Endometrium (tissue), 2 donors: ENCODE measurements around the gene FTSJ1.

Experiments
- FAIRE-seq: peaks from 2 replicates; lab custom pipeline; 2012; peaks lifted over from hg19 to GRCh38; lab: Jason Lieb, UNC
- donor health status: control.
- donor health status: control.

FTSJ1 gene

DNA sequence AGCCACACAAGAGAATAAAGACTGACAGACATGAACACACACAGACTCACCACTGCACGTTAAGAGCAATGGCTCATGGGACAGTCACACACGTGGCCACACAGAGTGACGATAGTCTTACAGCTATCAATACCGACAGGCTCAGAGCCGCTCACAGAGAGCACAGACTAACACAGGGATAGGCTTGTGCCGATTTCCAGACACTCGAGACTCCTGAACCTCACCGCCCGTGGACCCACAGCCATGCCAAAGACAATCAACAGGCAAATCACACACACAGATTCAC is 5.2 kb upstream of the FTSJ1 start:
- no peak for FAIRE-seq

DNA sequence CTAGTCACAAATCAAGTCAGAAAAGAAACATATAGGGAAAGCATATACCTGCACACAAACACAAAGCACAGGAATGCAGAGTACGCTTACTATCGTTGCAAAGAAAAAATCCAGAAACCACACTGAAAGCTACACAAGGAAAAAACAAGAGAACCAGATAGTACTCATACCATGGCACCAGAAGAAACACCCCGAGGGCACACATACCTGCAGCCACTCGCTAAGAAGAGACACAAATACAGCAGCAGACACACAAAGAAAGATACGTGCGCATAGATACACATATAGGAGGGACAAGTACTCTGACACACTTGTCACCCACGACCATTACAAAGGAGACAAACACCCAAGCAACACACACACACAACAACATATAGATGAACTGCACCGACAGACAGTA is 4.5 kb upstream of the FTSJ1 start:
- no peak for FAIRE-seq

DNA sequence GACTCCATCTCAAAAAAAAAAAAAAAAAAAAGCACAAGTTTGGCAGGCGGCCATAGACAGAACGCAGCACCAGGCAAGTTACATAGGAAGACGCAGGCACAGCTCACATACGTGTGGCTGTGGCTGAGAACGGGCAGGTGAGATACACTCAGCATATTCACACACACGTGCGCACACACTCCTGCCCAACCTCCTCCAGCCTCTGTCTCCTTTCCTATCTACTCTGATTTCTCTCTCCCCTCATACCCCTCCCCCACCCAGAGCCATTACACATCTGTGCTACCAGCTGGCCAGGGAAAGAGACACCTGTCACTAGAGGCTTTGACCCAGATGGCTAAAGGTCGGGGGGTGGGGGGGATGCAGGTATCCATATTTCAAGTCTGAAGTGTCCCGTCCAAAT is 3.8 kb upstream of the FTSJ1 start:
- FAIRE-seq: no peak

DNA sequence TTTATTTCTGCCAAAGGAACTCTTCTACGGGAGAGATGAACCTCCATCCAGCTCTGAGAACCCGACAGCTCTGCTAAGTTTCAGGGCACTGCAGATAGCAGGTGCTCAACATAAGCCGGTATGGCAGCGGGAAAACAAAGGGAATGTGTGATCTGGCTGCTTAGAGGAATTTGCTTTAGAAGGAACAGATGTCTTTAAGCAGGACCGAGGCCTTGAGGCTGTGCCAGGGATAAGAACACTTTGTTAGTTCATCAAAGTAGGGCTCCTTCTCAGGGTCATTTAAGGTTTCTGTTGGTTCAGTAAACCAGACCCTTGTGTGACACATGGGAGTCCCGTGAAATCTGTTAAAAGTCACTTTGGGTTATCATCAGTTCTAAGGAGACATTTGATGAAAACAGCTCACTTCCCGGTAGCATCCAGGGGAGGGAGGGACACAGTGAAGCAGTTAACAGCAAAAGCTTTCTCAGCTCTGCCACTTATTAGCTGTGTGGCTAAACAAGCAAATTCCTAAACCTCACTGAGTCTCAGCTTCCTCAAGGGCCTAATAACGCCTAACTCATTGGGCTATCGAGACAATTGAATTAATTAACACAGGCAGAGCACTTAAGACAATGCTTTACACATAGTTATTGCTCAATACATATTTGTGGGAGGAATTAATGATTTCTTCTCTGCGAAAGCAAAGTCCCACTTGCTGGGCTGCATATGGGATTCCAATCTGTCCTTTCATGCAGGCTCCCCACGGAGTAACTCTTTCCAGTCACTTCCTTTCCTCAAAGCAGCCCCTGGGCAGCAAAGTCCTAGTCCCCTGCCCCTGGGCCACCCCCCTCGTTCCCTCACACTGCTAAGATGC is 2.9 kb upstream of the FTSJ1 start:
- no peak for FAIRE-seq

DNA sequence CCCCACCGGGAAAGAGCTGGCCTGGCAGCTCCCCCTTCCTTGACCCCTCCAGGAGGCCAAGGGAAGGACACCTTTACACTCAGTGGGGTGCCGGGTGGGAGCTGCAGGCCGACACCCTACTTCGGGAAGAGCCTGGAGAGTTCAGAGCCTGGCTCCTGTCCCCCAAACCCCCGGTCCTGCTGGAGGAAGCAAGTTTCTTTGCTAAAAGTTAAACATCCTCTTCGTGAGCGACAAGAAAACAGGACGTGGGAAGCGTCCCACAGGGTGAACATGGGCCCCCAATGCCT is 2.4 kb upstream of the FTSJ1 start:
- FAIRE-seq: no peak

DNA sequence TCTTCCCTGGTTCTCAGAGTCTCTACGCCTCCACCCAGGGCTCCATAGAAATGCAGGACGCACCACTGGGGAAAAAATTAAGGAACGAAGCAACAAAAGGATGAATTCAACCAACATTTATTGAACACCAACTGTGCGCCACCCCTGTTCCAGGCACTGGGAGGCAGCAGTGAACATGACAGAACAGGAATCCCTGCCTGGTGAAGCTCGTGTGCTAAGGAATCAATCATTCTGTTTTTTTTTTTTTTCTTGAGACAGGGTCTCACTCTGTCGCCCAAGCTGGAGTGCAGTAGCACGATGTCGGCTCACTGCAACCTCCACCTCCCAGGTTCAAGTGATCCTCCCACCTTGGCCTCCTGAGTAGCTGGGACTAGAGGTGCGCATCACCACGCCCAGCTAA is 1.9 kb upstream of the FTSJ1 start:
- no peak for FAIRE-seq

DNA sequence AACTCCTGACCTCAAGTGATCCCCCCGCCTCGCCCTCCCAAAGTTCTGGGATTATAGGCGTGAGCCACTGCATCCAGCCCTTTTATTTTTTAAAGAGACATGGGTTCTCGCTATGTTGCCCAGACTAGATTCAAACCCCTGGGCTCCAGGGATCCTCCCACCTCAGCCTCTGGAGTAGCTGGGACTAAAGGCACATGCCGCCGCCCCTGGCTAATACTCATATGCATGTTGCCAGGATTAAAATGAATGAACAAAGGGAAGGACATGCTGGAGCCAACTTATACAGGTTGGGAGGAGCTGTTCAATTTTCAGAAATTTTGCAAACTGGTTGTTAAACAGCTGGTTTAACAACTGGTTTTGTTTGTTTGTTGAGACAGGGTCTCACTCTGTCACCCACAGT is 1.4 kb upstream of the FTSJ1 start:
- FAIRE-seq: no peak

DNA sequence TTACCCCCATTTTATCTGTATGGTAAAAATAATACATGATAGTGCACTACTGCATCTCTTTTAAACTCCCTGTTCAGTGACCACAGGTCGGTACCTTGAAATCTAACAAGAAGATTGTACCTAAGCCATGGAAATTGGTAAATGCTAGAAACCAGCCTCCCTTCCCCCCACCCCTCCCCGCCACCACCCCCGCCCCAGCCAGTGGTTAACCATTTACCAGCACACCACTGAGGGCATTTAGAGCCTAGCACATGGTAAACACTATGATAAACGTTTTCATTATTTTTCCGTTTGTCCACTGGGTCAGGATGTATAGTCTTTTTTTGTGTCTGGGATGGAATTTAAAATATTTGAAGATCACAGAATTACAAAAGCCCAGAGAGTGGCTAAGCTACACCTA is 703 bp upstream of the FTSJ1 start:
- no peak for FAIRE-seq

DNA sequence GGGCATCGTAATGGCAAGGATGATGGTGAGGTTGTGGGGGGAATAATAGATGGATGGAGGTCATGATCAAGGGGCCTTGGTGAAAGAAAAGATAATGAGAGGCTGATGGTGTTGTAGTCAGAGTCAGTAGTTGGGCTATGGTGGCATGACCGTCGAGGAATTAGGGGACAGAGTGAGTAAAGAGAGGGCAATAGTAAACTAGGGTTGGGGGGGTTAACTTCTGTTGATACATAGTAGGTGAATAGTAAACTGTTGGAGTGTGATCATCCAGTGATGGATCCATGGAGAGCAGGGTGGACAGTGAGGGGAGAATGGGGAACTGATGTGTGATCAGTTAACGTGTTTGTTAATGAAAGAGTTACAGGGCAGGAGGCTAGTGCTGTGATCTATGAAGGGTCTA is 920 bp downstream of the FTSJ1 start:
- no peak for FAIRE-seq

DNA sequence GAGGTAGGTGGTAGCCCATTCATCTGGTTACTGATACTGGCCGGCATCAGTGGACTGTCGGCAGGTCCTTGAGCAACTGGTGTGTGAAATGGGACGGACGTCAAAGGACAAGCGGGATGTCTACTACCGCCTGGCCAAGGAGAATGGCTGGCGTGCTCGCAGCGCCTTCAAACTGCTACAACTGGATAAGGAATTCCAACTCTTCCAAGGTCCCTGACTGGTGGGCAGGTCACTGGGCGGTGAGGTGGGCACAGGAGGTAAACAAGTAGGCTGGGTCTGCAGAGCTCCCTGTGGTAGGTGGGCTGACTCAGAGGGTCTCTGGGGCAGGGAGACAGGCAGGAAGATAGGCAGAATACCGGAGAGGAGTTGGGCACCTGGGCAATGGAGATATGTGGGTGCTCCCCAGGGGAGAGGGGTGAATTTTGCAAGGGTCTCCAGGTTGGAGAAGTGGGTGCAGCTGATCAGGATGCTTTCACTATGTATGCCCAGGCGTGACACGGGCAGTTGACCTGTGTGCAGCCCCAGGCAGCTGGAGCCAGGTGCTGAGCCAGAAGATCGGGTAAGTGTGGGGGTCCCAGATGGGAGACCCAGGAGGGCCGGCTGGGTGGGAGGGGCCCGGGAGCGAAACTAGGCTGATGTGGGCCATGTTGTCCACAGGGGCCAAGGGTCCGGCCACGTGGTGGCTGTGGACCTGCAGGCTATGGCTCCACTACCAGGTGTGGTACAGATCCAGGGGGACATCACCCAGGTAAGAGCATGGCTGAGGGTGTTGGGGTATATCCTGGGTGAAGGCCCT is 2.2 kb downstream of the FTSJ1 start:
- FAIRE-seq: no peak

DNA sequence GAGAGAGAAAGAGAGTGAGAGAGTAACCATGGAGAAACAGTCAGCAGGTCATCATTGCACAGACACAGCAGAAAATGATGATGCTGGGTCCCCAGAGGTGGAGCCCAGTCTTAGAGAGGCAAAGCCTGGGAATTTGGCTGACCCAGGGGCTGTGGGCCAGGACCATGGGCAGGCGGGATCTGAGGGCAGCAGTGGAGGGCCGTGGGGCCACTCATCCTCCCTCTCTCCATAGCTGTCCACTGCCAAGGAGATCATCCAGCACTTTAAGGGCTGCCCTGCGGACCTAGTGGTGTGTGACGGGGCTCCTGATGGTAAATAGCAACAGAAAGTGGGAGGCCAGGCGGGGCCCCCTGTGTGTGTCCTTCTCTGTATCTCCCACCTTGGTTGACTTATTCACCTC is 2.8 kb downstream of the FTSJ1 start:
- FAIRE-seq: no peak

DNA sequence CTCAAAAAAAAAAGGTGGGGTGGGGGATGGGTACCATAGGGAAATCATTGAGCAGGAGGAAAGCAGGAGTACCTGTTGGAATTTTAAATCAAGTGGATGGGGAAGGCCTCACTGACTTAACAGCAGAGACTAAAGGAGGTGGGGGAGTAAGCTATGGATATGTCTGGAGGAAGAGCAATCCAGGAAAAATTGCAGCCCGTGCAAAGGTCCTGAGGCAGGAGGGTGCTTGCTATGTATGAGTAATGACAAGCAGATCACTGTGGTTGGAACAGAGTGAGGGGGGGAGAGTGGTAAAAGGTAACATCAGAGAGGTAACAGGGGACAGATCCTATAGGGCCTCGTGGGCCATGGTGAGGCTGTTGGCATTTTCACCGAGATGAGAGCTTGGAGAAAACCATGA is 4.1 kb downstream of the FTSJ1 start:
- no peak for FAIRE-seq

DNA sequence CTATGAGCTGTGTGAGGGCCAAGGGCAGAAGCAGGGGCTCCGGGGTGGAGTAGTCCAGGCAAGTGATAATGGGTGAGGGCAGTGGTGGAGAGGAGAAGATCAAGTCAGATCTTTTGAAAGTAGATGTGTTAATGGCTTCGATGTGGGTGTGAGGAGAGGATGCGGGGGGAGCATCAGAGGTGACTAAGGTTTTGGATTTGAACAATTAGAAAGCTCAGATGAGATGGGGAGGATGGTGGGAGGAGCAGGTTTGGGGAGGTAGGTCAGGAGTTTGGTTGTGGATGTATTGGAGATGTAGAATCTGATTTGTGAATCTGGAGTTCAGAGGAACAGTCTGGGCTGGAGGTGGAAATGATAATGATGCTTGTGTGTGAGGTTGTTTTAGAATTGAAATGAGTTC is 4.6 kb downstream of the FTSJ1 start:
- FAIRE-seq: no peak

DNA sequence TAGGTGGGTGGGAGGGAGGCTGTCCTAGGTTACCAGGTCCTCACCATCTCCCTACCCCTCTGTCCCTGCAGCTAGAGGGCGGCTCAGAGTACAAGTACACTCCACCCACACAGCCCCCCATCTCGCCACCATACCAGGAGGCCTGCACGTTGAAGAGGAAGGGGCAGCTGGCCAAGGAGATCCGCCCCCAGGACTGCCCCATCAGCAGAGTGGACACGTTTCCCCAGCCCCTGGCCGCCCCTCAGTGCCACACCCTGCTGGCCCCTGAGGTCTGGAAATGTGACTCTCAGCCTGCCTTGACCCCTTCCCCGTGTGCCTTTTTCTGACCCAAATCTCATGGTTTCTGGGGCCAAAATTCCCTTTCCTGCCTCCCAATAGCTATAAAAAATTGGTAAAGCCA is 6.5 kb downstream of the FTSJ1 start:
- FAIRE-seq: no peak

DNA sequence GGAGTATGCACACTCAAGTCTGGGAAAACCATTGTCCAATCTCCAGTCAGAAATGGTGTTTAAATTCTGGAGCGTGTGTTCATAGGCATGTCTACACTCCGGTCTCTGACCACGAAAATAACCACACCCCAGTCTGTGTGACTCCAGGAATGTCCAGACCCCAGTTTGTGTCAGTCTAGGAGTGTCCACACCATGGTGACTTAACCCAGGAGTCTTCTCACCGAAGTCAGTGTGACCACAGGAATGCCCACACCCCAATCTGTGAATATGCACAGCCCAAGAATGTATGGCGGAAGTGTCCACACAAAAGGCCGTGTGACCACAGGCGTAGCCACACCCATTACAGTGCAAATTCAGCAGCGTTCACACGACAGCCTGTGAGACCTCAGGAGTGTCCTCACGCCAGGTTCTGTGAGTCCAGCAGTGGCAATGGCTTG is 11.4 kb downstream of the FTSJ1 start:
- FAIRE-seq: no peak

DNA sequence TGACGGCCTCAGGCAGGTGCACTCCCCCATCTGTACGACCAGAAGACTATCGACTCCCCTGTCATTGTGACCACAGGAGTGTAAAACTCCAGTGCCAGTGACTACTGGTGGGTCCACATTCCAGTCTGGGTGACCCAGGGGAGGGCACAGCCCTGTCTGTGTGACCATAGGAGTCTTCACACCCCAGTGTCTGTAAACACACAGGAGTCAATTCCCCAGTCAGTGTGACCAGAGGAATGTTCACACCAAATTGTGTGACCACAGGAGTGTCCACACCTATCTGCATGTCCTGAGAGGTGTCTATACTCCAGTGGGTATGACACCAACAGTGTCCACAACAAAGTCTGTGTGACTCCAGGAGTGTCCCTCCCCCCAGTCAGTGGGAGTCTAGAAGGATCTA is 12.0 kb downstream of the FTSJ1 start:
- FAIRE-seq: no peak

DNA sequence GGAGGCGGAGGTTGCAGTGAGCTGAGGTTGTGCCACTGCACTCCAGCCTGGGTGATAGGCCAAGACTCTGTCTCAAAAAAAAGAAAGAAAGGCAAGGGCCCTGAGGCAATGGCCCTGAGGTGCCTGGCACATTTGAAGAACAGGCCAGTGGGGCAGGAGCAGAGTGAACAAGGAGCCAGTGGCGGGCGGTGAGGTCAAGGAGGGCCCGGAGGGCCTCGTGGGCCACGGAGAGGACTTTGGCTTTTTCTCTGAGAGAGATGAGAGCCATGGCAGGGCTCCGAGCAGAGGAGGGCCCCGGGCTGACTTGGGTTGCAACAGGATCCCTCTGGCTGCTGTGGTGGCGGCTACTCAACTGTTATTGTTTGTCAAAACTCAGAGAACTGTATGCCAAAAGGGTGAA is 13.3 kb downstream of the FTSJ1 start:
- no peak for FAIRE-seq

DNA sequence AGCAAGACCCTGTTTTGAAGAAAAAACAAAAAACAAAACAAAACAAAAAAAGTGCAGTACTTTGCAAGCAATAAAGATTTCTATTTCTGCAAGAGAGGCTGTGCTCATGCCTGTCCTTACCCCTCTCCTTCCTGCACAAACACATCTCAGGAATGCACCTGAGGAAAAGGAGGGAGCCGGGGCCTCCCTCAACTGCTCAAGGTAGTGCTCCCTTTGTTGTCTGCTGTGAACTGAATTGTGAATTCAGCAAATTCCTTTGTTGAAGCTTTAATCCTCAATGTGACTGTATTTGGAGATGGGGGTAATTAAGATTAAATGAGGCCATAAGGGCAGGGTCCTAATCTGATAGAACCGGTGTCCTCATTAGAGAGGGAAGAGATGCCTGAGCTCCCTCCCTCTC is 13.9 kb downstream of the FTSJ1 start:
- no peak for FAIRE-seq

DNA sequence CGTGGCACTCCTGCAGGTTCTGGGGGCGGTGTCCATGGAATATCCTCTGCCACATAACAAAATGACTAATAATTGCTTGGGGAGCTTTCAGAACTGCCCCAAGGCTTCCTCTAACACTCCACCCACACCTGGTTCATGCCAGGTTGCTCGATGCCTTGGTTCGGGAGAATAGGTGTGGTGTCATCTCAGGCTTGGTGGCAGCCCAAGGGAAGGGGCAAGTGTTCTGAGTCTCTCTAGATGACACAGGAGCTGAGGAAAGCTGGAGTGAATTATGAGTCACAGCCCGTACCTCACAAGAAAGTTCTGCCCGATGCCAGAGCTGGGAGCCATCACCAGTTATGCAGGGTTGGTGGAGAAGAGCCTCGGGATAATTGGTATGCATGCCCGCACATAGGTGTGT is 14.7 kb downstream of the FTSJ1 start:
- FAIRE-seq: no peak

DNA sequence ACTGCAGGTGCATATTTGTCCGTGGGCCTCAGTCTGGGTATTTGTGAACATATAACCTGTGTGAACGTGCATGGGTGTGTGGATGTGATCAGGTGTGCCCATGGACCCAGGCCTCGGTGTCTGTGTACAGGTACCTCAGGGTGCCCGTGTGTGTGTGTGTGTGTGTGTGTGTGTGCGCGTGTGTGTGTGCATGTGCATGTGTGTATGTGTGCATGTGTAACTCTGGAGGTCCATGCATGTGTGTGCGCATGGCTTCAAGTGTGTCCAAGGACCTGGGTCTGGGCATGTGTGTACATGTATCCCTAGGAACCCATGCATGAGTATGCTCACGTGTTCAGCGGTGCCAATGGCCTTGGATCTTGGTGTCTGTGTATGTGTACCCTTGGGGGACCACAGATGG is 15.8 kb downstream of the FTSJ1 start:
- no peak for FAIRE-seq

DNA sequence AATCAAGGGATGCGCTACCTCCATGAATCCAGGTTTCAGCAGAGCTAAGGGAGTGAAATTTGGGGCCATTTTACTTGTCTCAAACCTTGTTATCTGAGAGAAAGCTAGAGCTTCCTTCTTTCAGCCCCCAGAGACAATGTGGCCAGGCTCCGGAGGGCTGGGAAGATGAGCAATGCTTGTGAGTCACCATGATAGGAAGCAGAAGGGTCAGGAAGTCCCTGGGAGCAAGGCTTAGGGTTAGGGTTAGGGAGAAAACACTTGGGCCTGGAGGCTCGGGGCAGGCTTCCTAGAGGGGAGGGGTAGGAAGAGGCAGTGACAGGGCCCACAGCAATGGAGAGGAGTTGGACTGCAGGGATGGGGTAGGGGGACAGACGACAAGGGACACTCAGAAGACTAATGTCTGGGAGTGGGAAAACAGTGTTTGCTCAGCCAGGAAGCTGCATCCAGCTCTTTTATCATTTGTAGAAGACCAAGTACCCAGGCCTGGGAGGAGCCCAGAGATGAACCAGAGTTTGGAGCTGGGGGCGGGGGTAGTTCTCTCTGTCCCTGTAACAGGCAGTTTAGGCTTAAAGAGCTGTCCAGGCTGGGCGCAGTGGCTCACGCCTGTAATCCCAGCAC is 16.4 kb downstream of the FTSJ1 start:
- no peak for FAIRE-seq

DNA sequence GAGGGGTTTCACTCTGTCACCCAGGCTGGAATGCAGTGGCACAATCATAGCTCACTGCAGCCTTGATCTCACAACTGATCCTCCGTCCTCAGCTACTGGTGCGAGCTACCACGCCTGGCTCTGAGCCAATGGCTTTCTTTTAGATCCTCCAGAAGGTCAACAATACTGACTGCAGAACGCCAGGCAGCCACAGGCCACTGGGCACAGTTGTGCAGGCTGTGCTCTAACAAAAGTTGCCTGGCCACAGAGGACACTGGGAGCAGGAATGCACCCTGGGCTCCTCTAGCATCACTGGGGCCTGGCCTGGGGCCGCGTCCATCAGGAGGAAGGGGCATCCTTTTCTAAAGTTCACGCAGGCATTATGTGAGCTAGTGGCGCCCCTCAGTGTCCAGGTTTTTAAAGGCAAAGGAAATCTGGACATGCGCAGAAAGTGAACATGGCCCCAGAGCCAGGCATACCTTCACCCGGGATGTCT is 17.9 kb downstream of the FTSJ1 start:
- FAIRE-seq: no peak

DNA sequence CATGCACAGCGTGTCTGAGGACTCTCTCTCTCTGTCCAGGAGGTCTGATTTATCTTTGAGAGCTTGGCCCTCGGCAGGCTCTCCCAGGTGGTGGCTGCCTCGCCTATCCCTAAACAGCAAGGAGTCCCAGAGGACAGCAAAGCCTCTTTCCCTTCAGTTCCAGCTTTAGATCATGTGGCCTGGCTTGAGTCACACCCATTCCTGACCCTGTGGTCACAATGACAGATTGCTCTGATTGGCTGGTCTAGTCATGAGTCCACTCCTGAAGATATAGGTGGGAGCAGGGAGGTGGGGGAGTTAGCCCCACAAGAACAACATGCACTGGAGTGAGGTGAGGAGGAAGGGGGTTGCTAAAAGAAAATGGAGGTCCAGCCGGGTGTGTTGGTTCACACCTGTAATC is 20.7 kb downstream of the FTSJ1 start:
- no peak for FAIRE-seq

DNA sequence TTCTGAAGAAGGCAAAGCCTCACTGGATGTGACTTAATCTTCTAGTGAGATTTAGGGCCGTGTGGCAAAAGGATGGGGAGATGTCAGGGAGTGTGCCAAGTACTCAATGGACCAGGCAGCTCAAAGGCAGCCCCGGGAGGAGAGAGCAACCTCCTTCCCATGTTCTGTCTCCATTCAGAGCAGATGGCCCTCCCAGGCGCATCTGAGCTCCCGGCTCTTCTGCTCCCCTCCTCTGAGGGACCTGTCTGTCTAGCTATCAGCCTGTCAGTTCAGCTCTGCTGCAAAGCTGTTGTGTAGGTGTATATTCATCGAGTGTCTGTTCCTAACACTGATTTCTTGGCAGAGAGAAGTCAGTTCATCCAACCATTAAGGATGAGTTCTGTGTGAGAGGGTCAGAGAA is 21.9 kb downstream of the FTSJ1 start:
- no peak for FAIRE-seq
